SK-N-MC (cell line): ENCODE results near the gene DUOX2.
"Not testable (repeated sequence)": the region's sequence is repeated elsewhere in the genome, so short reads cannot be mapped to it uniquely, and the experiment has no call there.

Experiments used
- EZH2 ChIP-seq: fragments of 200-600 bp; sonication (generic); IDR thresholded peaks from one replicate; pipeline ENCODE4 v1.6.1; 2017; ENCODE audit warnings: antibody characterized with exemption
- POLR2AphosphoS5 ChIP-seq: IDR thresholded peaks from 2 replicates; pipeline ENCODE4 v1.6.1; 2012; ENCODE audit warnings: mild to moderate bottlenecking, low read depth, low read length, borderline replicate concordance

GRCh38 chr15:45079628-45080246 is 34.2 kb downstream of the DUOX2 start:
- not testable (repeated sequence) for TF ChIP-seq EZH2, POLR2AphosphoS5
